Type B pancreatic cell (in vitro differentiated cells): Measurements from ENCODE around the gene COL4A2. TPM values are rescaled to one million over a fixed set of nuclear protein-coding genes. Genes with fewer than 3 reads are reported as not detected.

Experiments
- DNase-seq: peaks from one replicate; pipeline ENCODE4 v3.0.0; 2021; ENCODE audit warnings: mixed read lengths; ENCODE audit not compliant: unreplicated experiment; ENCODE audit errors: extremely low spot score
- H3K27ac Mint-ChIP-seq: 2 replicates; pipeline ENCODE4 v1.8.0; 2021; ENCODE audit warnings: mild to moderate bottlenecking, mixed read lengths
- H3K27me3 Mint-ChIP-seq: 2 replicates; pipeline ENCODE4 v1.8.0; 2021; ENCODE audit warnings: mixed read lengths
- H3K36me3 Mint-ChIP-seq: 2 replicates; pipeline ENCODE4 v1.8.0; 2021; ENCODE audit warnings: mixed read lengths
- H3K4me1 Mint-ChIP-seq: one replicate; pipeline ENCODE4 v1.8.0; 2021; ENCODE audit warnings: mixed read lengths; ENCODE audit not compliant: unreplicated experiment
- H3K4me3 Mint-ChIP-seq: 2 replicates; pipeline ENCODE4 v1.8.0; 2021; ENCODE audit warnings: mild to moderate bottlenecking, mixed read lengths
- H3K9me3 Mint-ChIP-seq: 2 replicates; pipeline ENCODE4 v1.8.0; 2021; ENCODE audit warnings: mixed read lengths
- CTCF ChIP-seq: fragments of 200-600 bp; sonication (generic); conservative IDR thresholded peaks from 2 replicates; pipeline ENCODE4 v1.5.0; 2021; ENCODE audit warnings: antibody characterized with exemption, mild to moderate bottlenecking
- total RNA-seq: library from RNA; stranded (reverse); gene quantifications from 2 replicates; pipeline ENCODE4 v1.2.1, GENCODE V29; 2021; ENCODE audit warnings: low replicate concordance

COL4A2 gene
- total RNA-seq, 1 donor from 2014 or later = 145 TPM

DNA sequence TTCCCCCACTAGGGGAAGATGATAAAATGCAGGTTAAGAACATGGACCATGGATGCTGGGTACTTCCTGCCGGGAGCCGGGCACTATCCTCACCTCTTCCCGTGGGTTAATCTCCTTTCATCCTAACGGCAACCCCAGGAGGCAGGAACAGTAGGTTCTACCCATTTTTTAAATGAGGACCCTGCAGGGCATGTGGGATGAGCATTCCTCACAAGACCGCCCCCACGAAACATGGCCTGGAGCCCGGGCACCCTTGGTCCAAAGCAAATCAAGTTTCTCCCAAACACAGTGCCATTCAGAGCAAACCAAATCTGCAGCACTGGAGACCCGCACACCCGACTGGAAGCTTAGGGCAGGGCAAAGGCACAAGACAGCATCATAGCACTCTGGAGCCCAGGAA, 35.4 kb downstream of the COL4A2 start:
- Mint-ChIP-seq H3K4me1 (peaks cover 21% of the 10 kb centered on the region), H3K27ac (no peak overlapping the region), H3K9me3 (peaks cover 10% of the 10 kb centered on the region), H3K36me3 (peaks cover 18% of the 10 kb centered on the region), H3K4me3 (no peak overlapping the region), H3K27me3 (no peaks in the 10 kb centered on the region)
- no peak for TF ChIP-seq CTCF
- DNase-seq = no peak

- Mint-ChIP-seq H3K4me1 (peaks cover 21% of the 10 kb centered on the region), H3K9me3 (peaks cover 10% of the 10 kb centered on the region), H3K36me3 (peaks cover 19% of the 10 kb centered on the region), H3K27ac (no peak overlapping the region), H3K27me3 (no peaks in the 10 kb centered on the region), H3K4me3 (no peak overlapping the region)
- TF ChIP-seq CTCF = no peak
- DNase-seq = no peak
These were observed 36.3 kb downstream of the COL4A2 start for GRCh38 chr13:110343241-110343865.

- TF ChIP-seq CTCF = no peak
- Mint-ChIP-seq H3K4me1 (peaks cover 13% of the 10 kb centered on the region), H3K9me3 (peaks cover 10% of the 10 kb centered on the region), H3K27me3 (no peaks in the 10 kb centered on the region), H3K4me3 (no peak overlapping the region), H3K27ac (no peak overlapping the region), H3K36me3 (peaks cover 19% of the 10 kb centered on the region)
- DNase-seq = no peak
These were observed 37.2 kb downstream of the COL4A2 start for GRCh38 chr13:110344320-110344719.

DNA sequence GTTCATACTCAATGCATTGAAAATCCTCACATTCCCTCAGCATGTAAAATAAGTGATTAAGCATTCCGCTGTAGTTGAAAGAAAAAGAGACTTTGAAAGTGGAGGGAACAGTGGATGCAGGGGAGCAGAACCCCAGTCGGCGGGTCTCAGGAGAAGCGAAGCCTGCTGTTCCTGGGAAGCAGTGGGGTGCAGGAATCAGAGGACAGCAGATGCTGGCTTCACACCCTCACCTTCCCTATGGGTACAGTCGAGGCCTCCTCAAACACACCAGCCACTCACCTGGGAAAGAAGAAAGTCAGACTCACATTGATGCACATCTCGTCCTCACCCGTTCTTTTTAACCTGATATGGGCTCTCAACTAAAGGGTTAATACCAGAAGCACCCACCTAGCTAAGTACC, 38.2 kb downstream of the COL4A2 start:
- Mint-ChIP-seq H3K9me3 (peaks cover 10% of the 10 kb centered on the region), H3K27ac (no peak overlapping the region), H3K4me1 (peaks cover 13% of the 10 kb centered on the region), H3K27me3 (no peaks in the 10 kb centered on the region), H3K4me3 (no peak overlapping the region), H3K36me3 (peaks cover 17% of the 10 kb centered on the region)
- no peak for TF ChIP-seq CTCF
- DNase-seq = no peak

DNA sequence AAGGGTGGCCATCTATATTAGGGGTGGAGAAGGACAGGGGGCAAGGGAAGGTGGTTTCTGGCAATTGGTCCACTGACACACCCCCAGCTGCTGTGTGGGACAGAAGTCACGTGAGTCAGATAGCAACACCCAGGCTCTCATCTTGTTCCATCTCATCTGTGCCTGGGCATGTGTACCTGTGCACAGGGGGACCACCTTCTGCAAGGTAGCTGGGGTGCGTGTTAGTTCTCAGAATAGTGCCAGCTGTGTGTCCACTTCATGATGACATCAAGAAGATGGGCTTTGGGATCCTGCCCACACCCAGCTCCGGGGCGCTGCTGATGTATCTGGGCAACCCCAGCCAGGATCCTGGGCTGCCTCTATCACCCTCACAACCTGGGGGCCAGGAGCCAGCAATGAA, 38.6 kb downstream of the COL4A2 start:
- Mint-ChIP-seq H3K27ac (no peak overlapping the region), H3K4me1 (peaks cover 13% of the 10 kb centered on the region), H3K36me3 (peaks cover 12% of the 10 kb centered on the region), H3K27me3 (no peaks in the 10 kb centered on the region), H3K4me3 (no peak overlapping the region), H3K9me3 (peaks cover 10% of the 10 kb centered on the region)
- DNase-seq = no peak
- TF ChIP-seq CTCF = no peak

DNA sequence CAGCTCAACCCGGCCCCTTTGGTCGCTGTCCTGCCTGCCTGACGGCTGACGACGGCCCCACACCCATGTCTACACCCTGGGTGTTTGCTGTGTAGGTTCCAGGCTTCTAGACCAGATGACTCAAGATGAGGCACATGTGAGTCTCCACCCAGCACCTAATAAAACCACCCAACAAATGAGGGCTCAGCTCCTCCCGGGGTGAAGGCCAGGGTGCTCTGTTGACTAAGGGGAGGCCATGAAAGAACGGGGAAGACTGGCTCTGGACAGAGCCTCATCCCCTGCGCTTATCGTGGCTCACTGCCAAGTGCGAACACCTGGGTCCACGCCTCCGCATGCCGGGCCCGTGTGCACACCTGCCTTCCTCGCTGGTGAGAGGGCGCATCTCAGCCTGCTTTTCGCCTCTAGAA, 39.6 kb downstream of the COL4A2 start:
- H3K4me1 Mint-ChIP-seq = peaks cover 9% of the 10 kb centered on the region
- no peak for TF ChIP-seq CTCF
- H3K27me3 Mint-ChIP-seq = no peaks in the 10 kb centered on the region
- peaks cover 7% of the 10 kb centered on the region for H3K9me3 Mint-ChIP-seq
- no peak for DNase-seq
- H3K36me3 Mint-ChIP-seq = peaks cover 12% of the 10 kb centered on the region
- H3K4me3 Mint-ChIP-seq = no peak overlapping the region
- H3K27ac Mint-ChIP-seq = no peak overlapping the region
